ENCODE results near the gene FREM1. TPM values are rescaled to one million over a fixed set of nuclear protein-coding genes. Genes with fewer than 3 reads are reported as not detected.

Gene FREM1
- total and polyA plus RNA-seq, 2 of the 13 experiments (the other 11 are each of a cell fraction or from before 2014, with no cell fraction given): 64.3 to 202 TPM

- Histone ChIP-seq H4K20me1 (ENCODE audit: insufficient read depth, low read length) (no peaks in the 10 kb centered on the region), H3K36me3 (replicated peaks in 1 of 2; ENCODE audit: control insufficient read depth in 1 of 2, insufficient read depth in 2 of 2, low read length in 2 of 2) (no peaks in the 10 kb centered on the region), H3K9me3 (ENCODE audit: low read length) (peaks cover 6% of the 10 kb centered on the region; the same call in 1 of the 2 replicates), H3K4me3 (replicated peaks in 1 of 3; ENCODE audit: insufficient read depth in 1 of 3, low read depth in 2 of 3, low read length in 3 of 3) (no peak overlapping the region), H2AFZ (ENCODE audit: low read length) (no peak overlapping the region), H3K79me2 (ENCODE audit: insufficient read depth, low read length) (peaks cover 10% of the 10 kb centered on the region), H3K9ac (ENCODE audit: insufficient read depth, low read depth, low read length) (no peak overlapping the region), H3K4me1 (ENCODE audit: insufficient read depth, low read length) (peaks cover 63% of the 10 kb centered on the region), H3K4me2 (ENCODE audit: low read depth, low read length) (no peak overlapping the region), H3K27me3 (ENCODE audit: control insufficient read depth in 1 of 2, insufficient read depth in 2 of 2, low read length in 2 of 2) (no peaks in the 10 kb centered on the region), H3K27ac (ENCODE audit: extremely low read length, insufficient read depth, low read length) (peak overlapping the region; percentile 9)
- ChIA-PET POLR2A (no interaction called here), CTCF (ENCODE audit: low intra/inter-chr PET ratio, low total read pairs) (no interaction called here)
- no TSS peak for BruUV-seq (replicated peaks)
- no peak for DNase-seq (ENCODE audit: low spot score)
- TF ChIP-seq ELF1 (CRISPR knock-in tag; IDR thresholded peaks at IDR 0.05): no peak
- TF ChIP-seq SATB2 (CRISPR knock-in tag; IDR thresholded peaks at IDR 0.05): no peak
- TF ChIP-seq BHLHE40 (IDR thresholded peaks at IDR 0.05; ENCODE audit: low read length): no peak
- no peak for TF ChIP-seq ZNF709 (CRISPR knock-in tag; IDR thresholded peaks at IDR 0.05)
- no peak for TF ChIP-seq DDIT3 (CRISPR knock-in tag; IDR thresholded peaks at IDR 0.05)
- TF ChIP-seq RXRA (CRISPR knock-in tag; IDR thresholded peaks at IDR 0.05): no peak
- TF ChIP-seq RELA (CRISPR knock-in tag; IDR thresholded peaks at IDR 0.05): no peak
- TF ChIP-seq ZFP91 (CRISPR knock-in tag; IDR thresholded peaks at IDR 0.05; ENCODE audit: borderline replicate concordance): no peak
- no peak for TF ChIP-seq SP1 (IDR thresholded peaks at IDR 0.05)
- TF ChIP-seq SP1 (CRISPR knock-in tag; IDR thresholded peaks at IDR 0.05): no peak
- no peak for TF ChIP-seq ZNF878 (CRISPR knock-in tag; IDR thresholded peaks at IDR 0.05)
- TF ChIP-seq ZNF615 (CRISPR knock-in tag; IDR thresholded peaks at IDR 0.05; ENCODE audit: borderline replicate concordance): no peak
- TF ChIP-seq ETS1 (CRISPR knock-in tag; IDR thresholded peaks at IDR 0.05): no peak
- TF ChIP-seq ERF (CRISPR knock-in tag; IDR thresholded peaks at IDR 0.05): no peak
- no peak for TF ChIP-seq THAP11 (CRISPR knock-in tag; IDR thresholded peaks at IDR 0.05)
- TF ChIP-seq TBX2 (CRISPR knock-in tag; IDR thresholded peaks at IDR 0.05; ENCODE audit: borderline replicate concordance): no peak
- intact Hi-C loops (cut with micrococcal nuclease; ENCODE audit: unreplicated experiment): no loop called here
- in situ Hi-C loops (cut with HindIII; ENCODE audit: extremely low pct_ligation_motif_present, low pct_unique_long_range_greater_than_20kb): no loop called here
- ATAC-seq: no peak
- no peak for FAIRE-seq
- WGBS (ENCODE audit: low lambda C conversion rate): 27% methylated on average over 4 of the region's 4 CpGs
Measured at GRCh38 chr9:14881006-14881405, 29.2 kb downstream of the FREM1 start.
